GM13976 (cell line): ENCODE results near the gene PRKAR2B.

Experiments
- DNase-seq: peaks from one replicate; pipeline ENCODE4 v3.0.0; 2012; ENCODE audit warnings: low spot score
- CTCF ChIP-seq: IDR thresholded peaks from 2 replicates; pipeline ENCODE4 v1.5.1; 2012; ENCODE audit warnings: borderline replicate concordance, mild to moderate bottlenecking; ENCODE audit not compliant: insufficient read depth; ENCODE audit errors: extremely low read depth, missing control alignments, control extremely low read depth
- in situ Hi-C: fragments of 300-500 bp; cut with MboI; formaldehyde crosslinking; loops from one replicate; pipeline ENCODE4 v1.12.0; 2022; ENCODE audit warnings: low sequenced_read_pairs, mixed read lengths, inconsistent platforms; ENCODE audit not compliant: unreplicated experiment

PRKAR2B gene

DNA sequence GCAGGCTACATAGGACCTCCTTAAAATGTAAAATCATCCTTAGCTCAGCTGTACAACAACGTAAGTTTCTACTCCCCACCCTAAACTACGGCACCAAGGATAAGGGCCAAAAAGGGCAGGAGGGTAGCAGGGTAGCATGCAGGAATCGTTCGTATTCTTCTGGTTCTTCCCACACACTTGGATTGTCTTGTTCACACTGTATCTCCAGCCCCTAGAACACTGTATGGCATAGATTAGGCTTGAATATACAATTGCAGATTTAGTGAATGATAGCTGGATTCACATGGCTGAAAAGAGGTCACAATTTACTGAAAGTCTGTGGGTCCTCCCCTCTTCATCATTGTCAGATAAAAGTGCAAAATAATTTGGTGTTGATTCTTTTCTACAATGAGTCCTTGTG lies 28.2 kb upstream of the PRKAR2B start:
- DNase-seq = no peak
- no peak for TF ChIP-seq CTCF
- in situ Hi-C loops = no loop called here

DNA sequence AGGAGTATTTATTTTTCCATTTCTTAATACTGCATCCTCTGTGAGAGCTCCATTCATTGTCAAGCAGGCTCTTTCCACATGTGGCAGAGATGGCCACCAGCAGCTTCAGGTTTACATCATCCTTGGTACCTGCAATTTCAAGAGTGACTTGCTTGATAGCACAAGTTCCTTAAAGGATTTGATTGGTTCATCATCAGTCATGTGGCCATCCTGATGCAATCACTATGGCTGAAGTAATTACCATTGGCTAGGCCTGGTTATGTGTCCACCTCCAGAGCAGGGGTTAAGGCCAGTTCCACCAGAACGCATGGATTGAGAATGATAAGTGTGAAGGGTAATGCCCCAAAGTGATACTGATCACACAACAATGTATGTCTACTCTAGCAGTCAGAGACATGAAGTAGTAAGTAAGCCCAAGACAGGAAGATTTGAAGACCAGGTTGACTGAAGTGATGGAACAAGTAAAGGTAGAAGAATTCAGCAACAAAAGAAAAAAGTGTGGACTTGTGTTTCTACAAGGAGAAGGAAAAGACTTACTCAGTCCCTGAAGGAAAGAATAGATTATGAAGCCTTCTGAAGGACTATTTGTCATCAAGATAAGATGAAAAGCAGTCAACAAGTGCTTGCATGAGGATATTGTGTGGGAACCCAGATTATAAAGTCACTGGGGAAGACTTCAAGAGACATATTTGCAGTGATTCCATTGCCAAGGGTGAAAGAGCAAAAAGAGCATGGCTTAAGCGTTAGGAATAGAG lies 26.4 kb upstream of the PRKAR2B start:
- in situ Hi-C loops = no loop called here
- no peak for TF ChIP-seq CTCF
- no peak for DNase-seq

- no peak for TF ChIP-seq CTCF
- in situ Hi-C loops = no loop called here
- DNase-seq = no peak
Observed at GRCh38 chr7:107020400-107020799, 24.1 kb upstream of the PRKAR2B start.

DNA sequence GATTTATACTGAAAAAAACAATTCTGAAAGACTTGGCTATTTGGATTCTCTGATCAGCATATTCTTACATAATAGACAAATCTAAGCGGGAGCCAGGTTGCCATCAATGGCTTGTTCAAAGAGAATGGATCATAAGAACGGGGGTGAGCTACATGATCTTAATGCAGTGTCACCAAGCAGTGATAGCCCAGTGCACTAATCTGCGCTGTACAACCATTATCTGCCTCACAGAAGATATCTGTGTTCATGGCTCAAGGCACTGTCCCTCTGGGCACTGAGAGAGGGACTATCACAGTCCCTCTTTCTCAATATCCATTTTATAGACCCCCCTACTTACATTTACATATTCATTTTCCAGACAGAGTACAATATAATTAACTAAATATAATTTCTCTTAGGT lies 22.9 kb upstream of the PRKAR2B start:
- in situ Hi-C loops = no loop called here
- TF ChIP-seq CTCF = no peak
- DNase-seq = no peak

GRCh38 chr7:107023522-107024151 lies 20.9 kb upstream of the PRKAR2B start:
- DNase-seq = no peak
- in situ Hi-C loops = no loop called here
- TF ChIP-seq CTCF = no peak

DNA sequence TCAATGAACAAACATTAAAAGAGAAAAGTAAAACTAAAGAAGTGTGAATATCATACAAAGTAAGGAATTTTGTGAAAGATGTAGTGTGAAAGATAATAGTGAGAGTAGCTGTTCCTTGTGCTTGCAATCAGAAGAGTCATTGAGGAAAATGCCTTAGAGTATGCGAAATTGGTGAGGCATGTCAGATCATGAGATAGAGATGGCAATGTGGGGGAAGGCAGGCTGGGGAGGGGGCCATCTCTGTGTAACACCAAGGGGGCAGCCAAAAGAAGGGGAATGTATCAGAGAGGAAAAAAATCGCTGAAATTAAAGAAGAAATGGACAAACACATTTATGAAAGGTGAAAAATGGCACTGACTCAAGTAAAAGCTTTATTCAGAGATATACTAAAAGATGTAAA lies 19.6 kb upstream of the PRKAR2B start:
- in situ Hi-C loops = no loop called here
- TF ChIP-seq CTCF = no peak
- DNase-seq = no peak
